GM21447 (cell line): ENCODE results near the gene PATJ.

Experiments
- ATAC-seq: cut with Tn5 transposase; IDR thresholded peaks from one replicate; pipeline ENCODE4 v1.9.1; 2021; ENCODE audit not compliant: unreplicated experiment

PATJ gene

GRCh38 chr1:62082456-62083363 is 340.4 kb downstream of the PATJ start:
- ATAC-seq = peak; percentile 69

DNA sequence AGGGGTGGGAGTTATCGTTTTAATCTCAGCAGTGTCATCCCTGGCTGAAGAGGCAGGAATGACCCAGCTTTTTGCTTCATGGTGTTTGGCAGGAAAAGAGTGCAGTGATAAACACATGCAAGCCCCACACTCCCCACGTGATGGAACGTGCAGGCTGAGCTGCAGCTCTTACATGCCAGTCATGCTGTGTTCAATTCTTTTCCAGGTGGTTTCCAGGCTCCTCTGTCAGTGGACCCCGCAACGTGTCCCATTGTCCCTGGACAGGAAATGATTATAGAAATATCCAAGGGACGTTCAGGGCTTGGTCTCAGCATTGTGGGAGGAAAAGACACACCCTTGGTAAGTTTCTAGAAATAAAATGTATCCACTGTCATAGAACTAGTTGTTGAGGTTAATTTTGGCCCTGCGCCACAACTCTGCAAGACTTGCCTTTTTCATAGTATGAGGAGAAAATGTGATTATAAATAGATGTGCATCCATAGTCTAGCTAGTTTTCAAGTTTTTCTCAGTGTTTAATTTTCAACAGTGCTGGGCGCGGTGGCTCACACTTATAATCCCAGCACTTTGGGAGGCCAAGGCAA is 342.1 kb downstream of the PATJ start:
- no peak for ATAC-seq

DNA sequence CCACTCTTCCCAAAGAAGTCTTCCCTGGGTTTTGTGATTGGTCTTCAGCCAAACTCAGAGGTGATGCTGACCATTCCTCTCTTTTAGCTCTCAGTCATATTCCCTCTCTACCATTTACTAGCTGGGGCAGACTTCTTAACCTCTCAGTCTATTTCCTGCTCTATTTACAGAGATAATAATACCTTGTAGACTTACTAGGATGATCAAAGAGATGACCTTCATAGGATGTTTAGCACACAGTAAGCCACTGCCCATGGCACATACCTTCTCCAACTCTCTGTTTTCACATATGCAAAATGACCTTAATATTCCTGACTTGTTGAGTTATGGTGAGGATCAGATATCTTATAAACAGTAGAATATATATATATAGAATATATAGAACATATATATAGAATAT is 346.2 kb downstream of the PATJ start:
- ATAC-seq = no peak

GRCh38 chr1:62089570-62089969 is 347.3 kb downstream of the PATJ start:
- no peak for ATAC-seq

DNA sequence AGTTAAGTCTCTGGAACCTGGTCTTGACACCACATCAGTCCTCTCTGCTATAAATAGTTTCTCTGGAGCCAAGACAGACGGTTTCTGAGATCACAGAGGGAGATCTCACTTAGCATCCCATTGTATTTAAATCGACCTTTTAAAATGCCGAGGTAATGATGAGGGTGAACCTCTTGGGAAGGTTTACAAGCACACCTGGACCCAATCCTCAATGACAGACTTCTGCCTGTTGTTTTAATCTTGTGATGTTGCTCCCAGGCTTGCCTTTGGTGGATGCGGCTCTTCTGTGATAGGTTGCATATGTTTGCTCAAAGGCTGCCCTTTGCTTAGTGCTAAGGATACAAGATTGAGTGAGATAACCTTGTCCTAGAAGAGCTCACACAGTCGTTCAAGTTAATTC is 347.7 kb downstream of the PATJ start:
- ATAC-seq = no peak

DNA sequence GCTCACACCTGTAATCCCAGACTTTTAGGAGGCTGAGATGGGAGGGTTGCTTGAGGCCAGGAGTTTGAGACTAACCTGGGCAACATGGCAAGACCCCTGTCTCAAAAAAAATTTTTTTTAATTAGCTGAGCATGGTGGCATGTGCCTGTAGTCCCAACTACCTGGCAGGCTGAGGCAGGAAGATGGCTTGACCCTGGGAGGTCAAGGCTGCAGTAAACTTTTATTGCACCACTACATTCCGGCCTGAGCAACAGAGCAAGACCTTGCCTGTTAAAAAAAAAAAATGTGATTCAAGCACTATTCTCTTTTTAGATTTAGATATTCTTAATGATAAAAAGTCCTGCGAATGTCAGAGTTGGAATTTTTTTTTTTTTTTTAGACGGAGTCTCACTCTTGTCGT is 349.8 kb downstream of the PATJ start:
- ATAC-seq = no peak

DNA sequence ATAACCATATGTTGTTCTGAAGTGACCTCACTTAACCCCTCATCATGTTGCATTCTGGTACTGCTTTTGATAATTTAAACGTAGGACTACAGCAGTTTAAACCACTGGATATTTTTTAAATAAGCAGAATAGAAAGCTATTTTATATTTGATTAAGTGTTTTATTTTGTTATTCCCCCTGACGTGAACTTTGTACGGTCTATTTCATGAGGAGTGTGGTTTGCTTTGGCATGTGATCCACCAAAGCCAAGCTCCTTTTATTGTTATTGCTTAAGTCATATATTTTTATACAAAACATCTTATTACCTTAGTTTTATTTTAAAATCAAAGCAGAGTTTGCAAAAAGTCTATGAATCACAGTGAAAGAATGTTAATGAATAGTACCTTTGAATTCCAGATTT is 351.0 kb downstream of the PATJ start:
- no peak for ATAC-seq

GRCh38 chr1:62097464-62097863 is 355.2 kb downstream of the PATJ start:
- no peak for ATAC-seq

GRCh38 chr1:62100442-62100841 is 358.2 kb downstream of the PATJ start:
- ATAC-seq = no peak

DNA sequence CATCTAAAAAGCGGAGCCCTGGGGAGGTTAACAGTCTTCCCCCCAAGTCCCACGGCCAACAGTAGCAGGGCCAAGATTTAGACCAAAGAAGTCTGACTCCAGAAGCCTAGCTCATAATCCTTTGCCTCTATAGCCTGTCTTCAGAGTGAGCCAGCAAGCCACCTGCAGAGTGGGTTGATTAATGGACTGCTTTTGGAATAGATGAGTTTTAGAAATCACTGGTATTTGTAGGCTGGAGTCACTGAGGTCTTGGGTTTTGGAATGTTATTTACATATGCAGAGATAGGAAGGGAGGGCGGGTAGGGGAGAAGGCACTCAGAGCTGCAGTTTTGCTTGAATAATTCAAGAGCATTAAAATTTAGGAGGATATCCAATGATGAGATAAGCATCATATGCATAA is 361.6 kb downstream of the PATJ start:
- ATAC-seq = no peak

DNA sequence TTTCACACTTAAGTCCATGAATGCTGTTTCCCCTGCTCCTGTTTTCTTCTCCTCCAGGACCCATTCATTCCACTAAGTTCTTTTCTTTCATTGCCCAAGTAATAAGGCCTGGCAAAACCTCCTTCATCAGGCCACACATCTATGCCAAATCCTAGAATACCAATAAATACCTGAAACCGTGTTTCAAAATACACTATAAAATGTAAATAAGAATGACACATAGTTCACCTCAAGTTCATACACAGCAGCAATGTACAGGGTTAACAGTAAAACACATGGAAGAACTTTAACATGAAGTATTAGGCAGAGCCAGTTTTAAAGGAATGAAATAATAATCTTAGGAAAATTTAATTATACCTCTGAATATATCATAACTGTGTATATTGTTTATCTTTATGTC is 365.6 kb downstream of the PATJ start:
- no peak for ATAC-seq

DNA sequence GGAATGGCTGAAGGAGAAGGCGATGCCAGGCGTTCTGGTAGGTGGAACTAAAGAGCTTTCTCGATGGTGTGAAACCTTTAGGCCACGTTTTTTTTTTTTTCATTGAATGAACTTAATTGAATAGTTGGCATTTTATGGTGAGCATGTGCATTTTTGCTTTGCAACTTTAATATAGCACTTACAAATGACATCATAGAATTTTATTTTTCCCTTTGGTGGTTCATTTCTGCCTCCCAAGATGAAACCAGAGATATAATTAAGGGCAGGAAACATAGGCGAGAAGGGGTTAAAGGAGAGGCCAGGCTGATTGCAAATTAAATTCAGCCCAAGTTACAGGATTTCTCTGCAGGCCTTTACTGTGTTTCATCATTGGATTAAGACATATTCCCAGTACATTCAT is 366.8 kb downstream of the PATJ start:
- ATAC-seq = no peak

DNA sequence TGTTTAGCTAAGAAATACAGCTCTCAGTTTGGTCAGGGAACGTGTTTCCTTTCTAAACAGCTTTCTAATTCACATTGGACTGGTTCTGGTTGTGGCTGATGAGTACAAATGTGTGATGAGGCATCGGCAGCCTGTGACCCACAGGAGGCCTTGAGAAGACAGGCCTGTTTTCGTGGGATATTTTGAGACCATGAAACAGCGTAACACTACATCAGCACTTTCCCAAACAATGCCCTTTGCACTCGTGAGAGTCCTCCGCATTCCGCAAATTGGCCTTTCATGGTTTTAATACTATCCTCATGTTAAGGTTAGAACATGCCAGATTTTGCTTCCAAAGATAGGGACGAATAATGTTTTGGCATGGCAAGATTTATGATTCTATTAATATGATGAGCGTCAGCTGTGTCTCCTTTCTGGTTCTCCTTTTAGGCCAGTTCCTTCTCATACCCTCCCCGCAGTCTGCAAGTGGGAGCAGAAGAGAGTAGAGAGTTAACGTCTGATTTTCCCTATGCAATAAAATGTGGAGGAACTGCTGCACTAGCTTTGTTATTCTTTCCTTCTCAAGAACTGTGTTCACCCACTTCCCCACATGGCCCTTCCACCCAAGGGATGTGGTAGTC is 368.0 kb downstream of the PATJ start:
- no peak for ATAC-seq

- ATAC-seq = no peak
These were observed 368.8 kb downstream of the PATJ start for GRCh38 chr1:62111084-62111483.

- no peak for ATAC-seq
These were observed 371.2 kb downstream of the PATJ start for GRCh38 chr1:62113507-62113906.

- ATAC-seq = no peak
These were observed 374.9 kb downstream of the PATJ start for GRCh38 chr1:62117018-62117750.

- no peak for ATAC-seq
These were observed 384.5 kb downstream of the PATJ start for GRCh38 chr1:62126579-62127290.

- ATAC-seq = no peak
These were observed 386.5 kb downstream of the PATJ start for GRCh38 chr1:62128745-62129144.

DNA sequence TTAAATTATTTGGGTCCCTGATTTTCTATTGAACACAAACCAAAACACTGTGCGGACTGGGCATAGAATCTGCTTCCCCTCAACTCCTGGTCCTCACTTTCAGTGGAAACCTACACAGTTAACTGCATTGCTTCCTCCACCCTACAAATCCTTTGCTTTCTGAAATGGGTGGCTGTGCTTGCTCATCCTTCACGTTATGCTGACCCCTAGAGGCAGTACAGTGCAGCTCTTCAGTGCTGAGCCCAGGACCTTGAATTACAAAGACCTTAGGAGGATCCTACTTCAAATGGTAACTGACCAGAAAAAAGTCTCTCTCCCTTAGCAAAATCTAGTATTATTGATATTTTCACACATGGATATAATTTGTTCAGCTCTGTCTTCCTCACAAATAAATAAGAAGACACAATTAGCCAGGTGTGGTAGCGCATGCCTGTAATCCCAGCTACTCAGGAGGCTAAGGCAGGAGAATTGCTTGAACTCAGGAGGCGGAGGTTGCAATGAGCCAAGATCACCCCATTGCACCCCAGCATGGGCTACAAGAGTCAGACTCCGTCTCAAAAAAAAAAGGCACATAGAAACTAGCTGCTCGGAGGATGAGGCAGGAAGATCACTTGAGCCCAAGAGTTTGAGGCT is 388.9 kb downstream of the PATJ start:
- no peak for ATAC-seq

DNA sequence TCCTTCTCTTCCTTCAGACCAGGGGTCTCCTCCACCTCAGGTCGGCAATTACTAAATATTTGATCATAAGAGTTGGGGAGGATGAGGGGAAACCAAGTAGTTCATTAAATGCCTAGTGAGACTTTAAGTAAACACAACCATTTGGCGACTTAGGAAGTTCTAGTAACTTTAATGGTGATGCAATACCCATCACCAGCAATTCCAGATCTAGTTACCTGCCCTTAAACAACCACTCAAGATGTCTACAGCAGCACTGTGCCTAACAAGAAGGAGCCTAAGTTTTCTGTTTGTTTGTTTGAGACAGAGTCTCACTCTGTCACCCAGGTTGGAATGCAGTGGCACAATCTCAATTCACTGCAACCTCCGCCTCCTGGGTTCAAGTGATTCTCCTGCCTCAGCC is 395.7 kb downstream of the PATJ start:
- no peak for ATAC-seq
